ENCODE measurements around the gene ABLIM2.

The ABLIM2 gene

DNA sequence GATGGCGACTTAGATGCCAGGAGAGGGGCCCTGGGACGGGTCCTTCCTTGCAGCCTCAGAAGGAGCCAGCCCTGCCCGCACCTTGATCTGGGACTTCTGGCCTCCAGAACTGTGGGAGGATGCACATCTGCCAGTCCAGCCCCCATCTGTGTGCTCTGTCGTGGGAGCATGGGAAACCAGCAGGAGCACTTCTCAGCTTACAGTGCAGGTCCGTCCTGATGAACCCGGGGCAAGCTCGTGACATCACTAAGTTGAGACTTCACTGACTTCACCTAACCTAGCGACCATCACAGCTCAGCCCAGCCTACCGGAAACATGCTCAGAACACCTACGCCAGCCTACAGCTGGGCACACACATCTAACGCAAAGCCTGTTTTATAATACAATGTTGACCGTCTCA, 38.1 kb downstream of the ABLIM2 start:
- Histone ChIP-seq H3K4me3 (replicated peaks; ENCODE audit: insufficient read depth, low read length) (no peak overlapping the region), H3K27me3 (ENCODE audit: insufficient read depth, poor library complexity, severe bottlenecking) (no peaks in the 10 kb centered on the region), H3K27ac (replicated peaks) (no peak overlapping the region)
- DNase-seq (ENCODE audit: low read depth in 1 of 2, low spot score in 1 of 2): no peak
- TF ChIP-seq, protein P1, sequence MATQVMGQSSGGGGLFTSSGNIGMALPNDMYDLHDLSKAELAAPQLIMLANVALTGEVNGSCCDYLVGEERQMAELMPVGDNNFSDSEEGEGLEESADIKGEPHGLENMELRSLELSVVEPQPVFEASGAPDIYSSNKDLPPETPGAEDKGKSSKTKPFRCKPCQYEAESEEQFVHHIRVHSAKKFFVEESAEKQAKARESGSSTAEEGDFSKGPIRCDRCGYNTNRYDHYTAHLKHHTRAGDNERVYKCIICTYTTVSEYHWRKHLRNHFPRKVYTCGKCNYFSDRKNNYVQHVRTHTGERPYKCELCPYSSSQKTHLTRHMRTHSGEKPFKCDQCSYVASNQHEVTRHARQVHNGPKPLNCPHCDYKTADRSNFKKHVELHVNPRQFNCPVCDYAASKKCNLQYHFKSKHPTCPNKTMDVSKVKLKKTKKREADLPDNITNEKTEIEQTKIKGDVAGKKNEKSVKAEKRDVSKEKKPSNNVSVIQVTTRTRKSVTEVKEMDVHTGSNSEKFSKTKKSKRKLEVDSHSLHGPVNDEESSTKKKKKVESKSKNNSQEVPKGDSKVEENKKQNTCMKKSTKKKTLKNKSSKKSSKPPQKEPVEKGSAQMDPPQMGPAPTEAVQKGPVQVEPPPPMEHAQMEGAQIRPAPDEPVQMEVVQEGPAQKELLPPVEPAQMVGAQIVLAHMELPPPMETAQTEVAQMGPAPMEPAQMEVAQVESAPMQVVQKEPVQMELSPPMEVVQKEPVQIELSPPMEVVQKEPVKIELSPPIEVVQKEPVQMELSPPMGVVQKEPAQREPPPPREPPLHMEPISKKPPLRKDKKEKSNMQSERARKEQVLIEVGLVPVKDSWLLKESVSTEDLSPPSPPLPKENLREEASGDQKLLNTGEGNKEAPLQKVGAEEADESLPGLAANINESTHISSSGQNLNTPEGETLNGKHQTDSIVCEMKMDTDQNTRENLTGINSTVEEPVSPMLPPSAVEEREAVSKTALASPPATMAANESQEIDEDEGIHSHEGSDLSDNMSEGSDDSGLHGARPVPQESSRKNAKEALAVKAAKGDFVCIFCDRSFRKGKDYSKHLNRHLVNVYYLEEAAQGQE (IDR thresholded peaks at IDR 0.05; ENCODE audit: insufficient replicate concordance, low read depth): no peak
- no peak for TF ChIP-seq POLR2AphosphoS5 (IDR thresholded peaks at IDR 0.05; ENCODE audit: low read depth)
- TF ChIP-seq SPI1 (IDR thresholded peaks at IDR 0.05; ENCODE audit: borderline replicate concordance, low read depth): no peak
- no peak for TF ChIP-seq GABPA (IDR thresholded peaks at IDR 0.05; ENCODE audit: low read depth)
- TF ChIP-seq, protein P2, sequence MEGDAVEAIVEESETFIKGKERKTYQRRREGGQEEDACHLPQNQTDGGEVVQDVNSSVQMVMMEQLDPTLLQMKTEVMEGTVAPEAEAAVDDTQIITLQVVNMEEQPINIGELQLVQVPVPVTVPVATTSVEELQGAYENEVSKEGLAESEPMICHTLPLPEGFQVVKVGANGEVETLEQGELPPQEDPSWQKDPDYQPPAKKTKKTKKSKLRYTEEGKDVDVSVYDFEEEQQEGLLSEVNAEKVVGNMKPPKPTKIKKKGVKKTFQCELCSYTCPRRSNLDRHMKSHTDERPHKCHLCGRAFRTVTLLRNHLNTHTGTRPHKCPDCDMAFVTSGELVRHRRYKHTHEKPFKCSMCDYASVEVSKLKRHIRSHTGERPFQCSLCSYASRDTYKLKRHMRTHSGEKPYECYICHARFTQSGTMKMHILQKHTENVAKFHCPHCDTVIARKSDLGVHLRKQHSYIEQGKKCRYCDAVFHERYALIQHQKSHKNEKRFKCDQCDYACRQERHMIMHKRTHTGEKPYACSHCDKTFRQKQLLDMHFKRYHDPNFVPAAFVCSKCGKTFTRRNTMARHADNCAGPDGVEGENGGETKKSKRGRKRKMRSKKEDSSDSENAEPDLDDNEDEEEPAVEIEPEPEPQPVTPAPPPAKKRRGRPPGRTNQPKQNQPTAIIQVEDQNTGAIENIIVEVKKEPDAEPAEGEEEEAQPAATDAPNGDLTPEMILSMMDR (IDR thresholded peaks at IDR 0.05; ENCODE audit: insufficient read depth, low read length): no peak

DNA sequence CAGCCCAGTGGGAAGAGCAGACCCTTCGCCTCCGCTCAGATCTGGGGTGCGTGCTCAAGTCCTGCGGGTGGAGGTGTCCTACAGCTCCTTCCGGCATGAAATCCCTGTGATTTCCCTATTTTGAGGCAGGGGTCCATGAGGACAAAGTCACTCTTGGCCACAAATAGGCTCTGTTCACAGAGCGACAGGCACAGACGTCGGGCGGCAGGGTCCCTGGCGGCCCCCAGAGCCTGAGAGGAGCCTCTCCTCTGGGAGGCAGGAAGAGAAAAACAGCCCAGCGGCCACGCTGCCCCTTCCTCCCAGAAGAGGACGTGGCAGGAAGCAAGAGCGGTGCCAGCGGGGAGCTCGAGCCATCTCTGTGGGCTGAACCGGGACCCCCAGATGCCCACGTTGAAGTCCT, 38.7 kb downstream of the ABLIM2 start:
- Histone ChIP-seq H3K27ac (replicated peaks) (no peak overlapping the region), H3K27me3 (ENCODE audit: insufficient read depth, poor library complexity, severe bottlenecking) (no peaks in the 10 kb centered on the region), H3K4me3 (replicated peaks; ENCODE audit: insufficient read depth, low read length) (no peak overlapping the region)
- DNase-seq (ENCODE audit: low read depth in 1 of 2, low spot score in 1 of 2): no peak
- TF ChIP-seq, protein P2 (IDR thresholded peaks at IDR 0.05; ENCODE audit: insufficient read depth, low read length): no peak
- TF ChIP-seq, protein P1 (IDR thresholded peaks at IDR 0.05; ENCODE audit: insufficient replicate concordance, low read depth): no peak
- TF ChIP-seq SPI1 (IDR thresholded peaks at IDR 0.05; ENCODE audit: borderline replicate concordance, low read depth): no peak
- no peak for TF ChIP-seq GABPA (IDR thresholded peaks at IDR 0.05; ENCODE audit: low read depth)
- TF ChIP-seq POLR2AphosphoS5 (IDR thresholded peaks at IDR 0.05; ENCODE audit: low read depth): no peak

DNA sequence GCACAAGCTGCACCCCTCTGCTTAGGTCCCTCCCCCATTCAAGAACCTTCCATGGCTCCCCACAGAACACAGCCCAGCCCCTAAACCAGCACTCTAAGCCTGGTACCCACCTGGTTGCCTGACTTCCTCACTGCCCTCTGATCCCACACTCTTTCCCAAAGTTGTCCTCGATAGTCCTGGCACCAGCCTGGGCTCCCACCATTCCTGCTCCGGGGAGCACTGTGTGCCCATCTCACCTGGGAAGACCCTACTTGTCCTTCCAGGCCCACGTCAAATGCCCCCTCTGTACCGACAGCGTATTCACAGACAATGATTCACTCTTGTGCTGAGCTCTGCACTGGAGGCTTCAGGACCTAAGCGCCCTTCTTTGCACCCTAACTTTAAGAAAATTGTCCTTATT, 40.1 kb downstream of the ABLIM2 start:
- DNase-seq (ENCODE audit: low read depth in 1 of 2, low spot score in 1 of 2): no peak
- Histone ChIP-seq H3K4me3 (replicated peaks; ENCODE audit: insufficient read depth, low read length) (no peak overlapping the region), H3K27me3 (ENCODE audit: insufficient read depth, poor library complexity, severe bottlenecking) (no peaks in the 10 kb centered on the region), H3K27ac (replicated peaks) (no peak overlapping the region)
- TF ChIP-seq, protein P1 (IDR thresholded peaks at IDR 0.05; ENCODE audit: insufficient replicate concordance, low read depth): no peak
- TF ChIP-seq, protein P2 (IDR thresholded peaks at IDR 0.05; ENCODE audit: insufficient read depth, low read length): no peak
- TF ChIP-seq SPI1 (IDR thresholded peaks at IDR 0.05; ENCODE audit: borderline replicate concordance, low read depth) (no peak), POLR2AphosphoS5 (IDR thresholded peaks at IDR 0.05; ENCODE audit: low read depth) (no peak)
